Activated CD8-positive, alpha-beta memory T cell treated with anti-CD3 and anti-CD28 coated beads for 48 hours (primary cell): Measurements from ENCODE around the gene TF.
"Not testable (repeated sequence)": the region's sequence is repeated elsewhere in the genome, so short reads cannot be mapped to it uniquely, and the experiment has no call there.

ENCODE experiments used
- DNase-seq, 3 experiments: peaks; one replicate each; pipeline ENCODE4 v3.0.0-alpha.2; 2020; ENCODE audit warnings: low read depth in 2 of 3, low spot score in 2 of 3

TF gene

DNA sequence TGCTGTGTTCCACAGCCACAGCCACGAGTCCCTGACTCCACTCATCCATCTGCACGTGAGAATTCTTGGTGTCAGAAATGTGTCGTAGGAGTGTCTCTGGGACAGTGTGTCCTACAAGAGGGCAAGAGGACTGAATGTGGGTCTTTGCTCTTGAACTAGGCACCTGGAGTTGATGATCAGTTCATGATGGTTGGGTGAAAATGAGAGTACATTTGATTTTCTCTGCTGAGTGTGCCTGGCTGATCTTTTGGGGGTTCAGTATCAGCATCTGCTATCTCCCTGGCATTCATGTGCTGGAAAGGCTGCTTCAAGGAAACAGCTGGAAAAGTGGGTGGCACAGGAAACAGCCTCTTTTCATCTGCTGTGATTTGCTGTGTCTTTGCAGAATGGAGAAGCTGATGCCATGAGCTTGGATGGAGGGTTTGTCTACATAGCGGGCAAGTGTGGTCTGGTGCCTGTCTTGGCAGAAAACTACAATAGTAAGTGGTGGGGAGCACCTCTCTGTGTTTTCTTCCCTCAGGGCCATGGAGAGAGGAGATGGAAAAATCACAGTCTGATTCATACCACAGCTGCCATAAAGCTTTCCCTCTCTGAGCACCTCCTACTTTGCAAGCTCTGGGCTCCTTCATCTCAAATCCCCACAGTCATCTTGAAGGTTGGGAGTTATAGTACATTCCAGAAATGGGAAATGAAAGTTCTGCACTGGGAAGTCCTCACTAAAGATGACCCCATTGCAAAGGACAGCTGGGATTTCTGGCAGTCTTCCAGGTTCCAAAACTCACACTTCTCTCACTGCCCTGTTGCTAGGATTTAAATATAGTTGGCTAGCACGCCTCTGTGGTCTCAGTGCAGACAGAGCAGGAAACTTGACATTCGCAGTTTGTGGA, 17.8 kb downstream of the TF start:
- no peak for DNase-seq

DNA sequence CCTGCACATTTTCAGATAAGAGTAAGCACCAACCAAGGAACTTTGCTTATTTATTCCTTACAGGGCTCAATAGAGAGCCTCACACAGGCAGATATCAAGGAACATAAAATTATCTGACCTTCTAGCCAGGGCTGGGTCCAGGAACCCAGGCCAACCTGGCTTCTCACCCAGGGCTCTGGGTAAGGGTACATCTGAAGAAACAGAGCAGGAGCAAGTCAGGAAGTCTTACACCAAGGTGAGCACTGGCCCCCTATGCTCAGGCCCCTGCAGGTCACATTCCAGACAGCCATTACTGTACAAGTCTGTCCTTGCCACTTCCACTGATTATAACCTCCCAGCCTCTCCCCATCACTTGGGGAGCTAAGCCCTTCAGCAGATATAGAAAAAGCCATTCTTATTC, 19.1 kb downstream of the TF start:
- no peak for DNase-seq

DNA sequence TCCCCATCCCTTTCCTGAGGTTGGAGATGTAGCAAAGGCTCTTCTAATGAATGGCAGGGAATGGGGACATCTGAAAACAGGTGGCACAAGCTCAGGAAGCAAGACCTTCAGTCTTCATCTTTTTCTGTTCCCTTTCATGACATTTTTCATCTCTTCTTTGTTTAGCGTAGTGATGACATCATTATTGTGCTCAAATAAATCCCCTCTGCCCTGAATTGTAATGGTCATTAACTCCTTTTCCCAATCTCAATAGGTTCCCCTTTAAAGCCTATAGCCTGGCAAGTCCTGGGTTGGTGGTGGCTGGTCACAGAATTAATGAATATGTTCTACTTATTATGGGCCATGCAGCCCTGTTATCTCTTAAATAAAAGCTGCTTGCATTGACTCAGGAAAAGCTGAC, 21.4 kb downstream of the TF start:
- no peak for DNase-seq

DNA sequence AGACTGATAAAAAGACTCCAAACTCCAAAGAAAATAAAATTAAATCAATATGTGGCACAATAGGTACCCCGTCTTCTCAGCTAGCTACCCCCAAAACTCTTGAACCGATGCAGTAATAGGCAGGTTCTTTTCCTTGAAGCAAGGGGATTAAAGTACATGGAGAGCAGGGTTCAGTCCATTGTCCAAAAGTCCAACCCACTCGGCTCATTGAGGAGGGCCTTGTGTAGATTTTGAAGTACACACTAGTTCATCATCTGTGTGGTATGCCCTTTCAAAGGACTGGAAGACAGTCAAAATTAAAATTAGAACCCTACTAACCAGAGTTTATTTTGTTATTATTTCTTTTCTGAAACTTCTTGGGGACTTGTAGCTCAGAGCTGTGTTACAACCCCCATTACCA, 23.3 kb downstream of the TF start:
- no peak for DNase-seq

DNA sequence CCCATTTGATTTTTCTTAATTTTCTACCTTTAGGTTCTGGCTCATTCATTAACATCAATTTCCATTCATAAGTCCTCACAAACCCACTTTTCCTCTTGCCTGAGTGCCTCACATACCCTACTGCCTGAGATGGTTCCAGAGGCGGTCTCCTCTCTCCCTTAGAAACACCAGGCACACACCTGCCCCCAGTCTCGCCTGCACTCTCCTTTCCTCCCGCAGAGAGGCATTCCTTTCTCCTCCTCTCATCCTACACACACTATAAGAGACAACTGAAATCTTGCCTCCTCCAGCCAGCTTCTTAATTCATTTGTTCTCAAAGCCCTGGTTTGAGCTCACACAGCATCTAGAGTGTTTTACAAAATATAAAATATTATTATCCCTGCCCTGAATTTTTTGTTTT, 27.5 kb downstream of the TF start:
- DNase-seq: no peak

DNA sequence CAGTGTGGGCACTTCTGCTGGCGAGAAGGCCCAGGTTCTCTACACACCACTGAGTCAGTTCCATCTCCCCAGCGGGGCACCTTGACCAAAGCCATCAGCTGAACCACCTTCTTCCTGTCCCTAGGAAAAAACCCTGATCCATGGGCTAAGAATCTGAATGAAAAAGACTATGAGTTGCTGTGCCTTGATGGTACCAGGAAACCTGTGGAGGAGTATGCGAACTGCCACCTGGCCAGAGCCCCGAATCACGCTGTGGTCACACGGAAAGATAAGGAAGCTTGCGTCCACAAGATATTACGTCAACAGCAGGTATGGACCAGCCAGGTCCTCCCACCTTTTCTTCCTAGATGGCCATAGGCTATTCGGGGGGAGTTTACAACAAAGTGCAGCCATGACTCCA, 29.1 kb downstream of the TF start:
- no peak for DNase-seq

DNA sequence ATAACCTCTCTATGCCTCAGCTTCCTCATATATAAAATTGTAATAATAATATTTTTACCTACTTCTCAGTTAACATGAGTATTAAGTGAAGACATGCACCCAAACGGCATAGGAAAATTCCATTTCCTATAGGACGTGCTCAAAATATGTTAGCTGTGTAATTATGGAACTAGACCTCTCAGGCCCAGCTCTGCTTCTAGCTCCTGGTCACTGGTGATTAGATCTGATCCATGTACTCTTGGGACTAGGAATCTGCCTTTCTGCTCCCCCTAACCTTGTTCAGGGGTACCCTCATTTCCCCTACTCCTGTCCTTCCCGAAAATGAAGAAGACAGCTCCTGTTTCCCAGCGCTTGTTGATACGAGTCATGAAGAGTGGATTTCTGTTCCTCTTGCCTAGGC, 29.6 kb downstream of the TF start:
- no peak for DNase-seq

DNA sequence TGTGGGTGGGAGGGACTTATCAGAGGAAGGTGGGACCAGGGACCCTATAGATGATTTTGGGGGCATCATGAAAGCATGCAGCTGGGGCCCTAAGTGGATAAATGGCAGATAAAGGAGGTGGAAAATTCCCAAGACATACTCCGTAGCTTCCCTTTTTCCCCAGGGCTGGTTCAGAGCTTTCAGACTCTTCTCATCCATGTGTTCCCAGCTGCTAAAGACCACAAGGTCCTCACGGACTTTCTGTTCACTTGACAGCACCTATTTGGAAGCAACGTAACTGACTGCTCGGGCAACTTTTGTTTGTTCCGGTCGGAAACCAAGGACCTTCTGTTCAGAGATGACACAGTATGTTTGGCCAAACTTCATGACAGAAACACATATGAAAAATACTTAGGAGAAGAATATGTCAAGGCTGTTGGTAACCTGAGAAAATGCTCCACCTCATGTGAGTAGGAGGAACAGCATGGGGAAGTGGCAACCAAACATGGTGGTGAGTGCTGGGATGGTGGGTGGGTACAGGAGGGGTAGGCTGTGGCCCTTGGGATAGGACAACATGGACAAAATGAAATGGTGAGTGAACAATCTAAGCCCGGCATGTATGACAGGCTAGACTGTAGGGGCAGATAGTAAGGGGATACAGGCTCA, 30.7 kb downstream of the TF start:
- no peak for DNase-seq

DNA sequence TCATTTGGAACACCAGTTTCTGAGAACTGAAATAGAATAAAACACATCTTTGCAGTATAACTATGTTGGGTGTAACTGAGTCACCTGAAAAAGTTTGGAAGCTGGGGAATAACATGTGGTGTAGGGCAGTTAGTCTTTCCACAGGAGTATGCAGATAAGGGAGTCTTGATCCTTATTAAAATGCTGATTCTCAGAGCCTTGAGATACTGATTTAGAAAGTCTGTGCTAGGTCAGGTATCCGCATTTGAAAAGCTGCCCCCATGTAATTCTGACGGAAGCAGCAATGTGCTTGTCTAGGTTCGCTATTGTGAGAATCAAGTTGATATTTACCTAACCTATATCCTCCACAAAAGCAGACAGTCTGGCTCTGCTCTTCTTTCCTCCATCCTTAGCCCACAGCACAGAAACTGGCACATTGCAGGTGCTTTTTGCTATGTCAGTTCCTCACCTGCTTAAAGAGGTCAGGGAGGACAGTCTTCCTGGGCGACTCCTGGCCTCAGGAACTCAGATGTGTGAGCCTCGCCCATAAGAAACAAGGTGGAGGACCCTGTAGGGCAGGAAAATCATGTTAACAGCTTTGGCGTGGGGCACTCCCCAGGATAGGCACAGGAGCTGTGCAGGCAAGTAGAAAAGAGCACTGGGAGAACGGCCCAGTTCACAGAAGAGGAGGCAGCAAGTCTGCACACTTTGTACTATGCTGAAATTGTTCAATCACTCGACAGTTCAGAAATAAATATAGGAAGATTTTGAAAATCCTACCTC, 31.8 kb downstream of the TF start:
- no peak for DNase-seq

DNA sequence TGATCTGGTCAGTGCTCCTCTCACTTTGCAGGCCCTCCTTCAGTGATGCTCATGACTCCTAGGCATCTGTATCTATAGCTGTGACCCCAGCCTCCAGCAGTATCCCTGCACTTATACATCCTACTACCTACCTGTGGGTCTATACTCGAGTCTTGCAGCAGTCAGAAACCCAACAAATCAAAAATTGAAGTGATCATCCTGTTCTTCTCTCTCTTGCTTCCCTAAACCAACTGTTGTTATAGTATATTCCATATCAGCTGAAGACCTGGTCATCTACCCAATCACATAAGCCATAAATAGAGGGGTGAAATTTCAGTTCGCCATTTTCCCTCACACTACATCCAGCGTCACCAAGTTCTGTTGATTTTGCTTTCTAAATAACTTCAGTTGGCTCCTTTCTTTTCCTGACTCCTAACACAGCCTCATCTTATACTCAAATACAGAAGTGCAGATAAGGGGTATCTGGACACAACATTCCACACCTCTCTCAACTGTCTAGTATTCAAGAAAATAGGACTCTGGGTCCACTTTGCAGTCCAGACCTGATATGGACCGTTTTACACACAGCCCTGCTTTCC, 33.5 kb downstream of the TF start:
- no peak for DNase-seq

DNA sequence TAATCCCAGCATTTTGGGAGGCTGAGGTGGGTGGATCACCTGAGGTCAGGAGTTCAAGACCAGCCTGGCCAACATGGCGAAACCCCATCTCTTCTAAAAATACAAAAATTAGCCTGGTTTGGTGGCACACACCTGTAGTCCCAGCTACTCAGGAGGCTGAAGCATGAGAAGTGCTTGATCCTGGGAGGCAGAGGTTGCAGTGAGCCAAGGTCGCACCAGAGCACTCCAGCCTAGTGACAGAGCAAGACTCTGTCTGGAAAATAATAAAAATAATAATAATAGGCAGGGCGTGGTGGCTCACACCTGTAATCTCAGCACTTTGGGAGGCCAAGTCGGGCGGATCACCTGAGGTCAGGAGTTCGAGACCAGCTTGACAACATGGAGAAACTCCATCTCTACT, 34.6 kb downstream of the TF start:
- not testable (repeated sequence) for DNase-seq

DNA sequence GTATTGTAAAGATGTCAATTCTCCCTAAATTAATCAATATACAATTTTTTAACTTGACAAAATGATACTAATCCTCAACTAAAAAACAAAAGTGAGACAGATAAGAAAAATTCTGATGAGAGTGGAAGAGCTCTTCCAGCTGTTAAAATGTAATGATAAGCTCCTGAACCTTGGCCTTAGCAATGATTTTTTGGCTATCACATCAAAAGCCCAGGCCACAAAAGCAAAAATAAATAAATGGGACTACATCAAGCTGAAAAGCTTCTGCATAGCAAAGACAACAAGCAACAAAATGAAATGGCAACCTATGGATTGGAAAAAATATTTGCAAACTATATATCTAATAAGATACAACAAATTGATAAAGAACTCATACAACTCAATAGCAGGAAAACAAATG, 35.4 kb downstream of the TF start:
- no peak for DNase-seq

DNA sequence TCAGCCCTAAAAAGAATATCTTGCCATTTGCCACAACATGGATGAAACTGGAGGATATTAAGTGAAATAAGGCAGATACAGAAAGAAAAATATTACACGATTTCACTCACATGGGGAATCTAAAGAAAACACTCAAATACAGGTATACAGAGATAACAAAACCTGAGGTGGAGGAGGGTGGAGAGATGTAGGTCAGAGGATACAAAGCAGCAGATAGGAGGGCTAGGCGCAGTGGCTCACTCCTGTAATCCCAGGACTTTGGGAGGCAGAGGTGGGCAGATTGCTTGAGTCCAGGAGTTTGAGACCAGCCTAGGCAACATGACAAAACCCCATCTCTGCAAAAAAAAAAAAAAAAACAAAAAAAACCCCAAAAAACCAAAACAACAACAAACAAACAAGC, 36.3 kb downstream of the TF start:
- no peak for DNase-seq

DNA sequence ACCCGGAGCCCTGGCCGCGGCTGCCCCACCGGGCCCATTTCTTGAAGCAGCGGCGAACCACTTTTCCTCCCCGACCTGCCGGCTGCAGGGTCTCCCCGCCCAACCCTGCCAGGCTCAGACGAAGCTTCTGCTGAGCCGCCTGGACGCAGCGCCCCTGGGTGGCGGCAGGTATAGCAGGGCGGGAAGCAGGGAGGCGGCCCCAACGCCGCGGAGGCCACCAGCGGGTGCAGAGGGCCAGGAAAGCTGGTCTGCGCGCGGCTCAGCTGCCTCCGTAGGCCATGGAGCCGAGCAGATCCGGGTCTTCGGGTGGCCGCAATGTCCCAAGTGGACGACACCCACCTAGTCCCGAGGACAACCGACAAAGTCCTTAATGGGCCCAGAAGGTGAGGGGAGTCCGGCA, 37.6 kb downstream of the TF start:
- DNase-seq: no peak

DNA sequence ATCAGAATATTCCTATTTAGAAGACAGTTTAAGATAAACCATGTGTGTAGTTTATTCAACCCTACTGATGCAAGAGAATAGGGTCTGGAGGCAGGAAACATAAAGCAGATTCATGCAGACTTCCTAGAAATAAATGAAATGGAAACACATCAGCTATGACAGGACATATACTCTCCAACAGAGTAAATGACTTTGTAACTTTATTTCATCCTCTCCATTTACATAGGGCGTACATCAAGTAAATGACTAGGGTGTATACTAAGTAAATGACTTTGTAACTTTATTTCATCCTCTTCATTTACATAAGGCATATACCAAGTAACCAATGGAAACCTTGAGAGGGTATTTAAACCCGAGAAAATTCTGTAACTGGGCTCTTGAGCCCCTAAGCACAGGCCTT, 41.8 kb downstream of the TF start:
- DNase-seq: no peak

DNA sequence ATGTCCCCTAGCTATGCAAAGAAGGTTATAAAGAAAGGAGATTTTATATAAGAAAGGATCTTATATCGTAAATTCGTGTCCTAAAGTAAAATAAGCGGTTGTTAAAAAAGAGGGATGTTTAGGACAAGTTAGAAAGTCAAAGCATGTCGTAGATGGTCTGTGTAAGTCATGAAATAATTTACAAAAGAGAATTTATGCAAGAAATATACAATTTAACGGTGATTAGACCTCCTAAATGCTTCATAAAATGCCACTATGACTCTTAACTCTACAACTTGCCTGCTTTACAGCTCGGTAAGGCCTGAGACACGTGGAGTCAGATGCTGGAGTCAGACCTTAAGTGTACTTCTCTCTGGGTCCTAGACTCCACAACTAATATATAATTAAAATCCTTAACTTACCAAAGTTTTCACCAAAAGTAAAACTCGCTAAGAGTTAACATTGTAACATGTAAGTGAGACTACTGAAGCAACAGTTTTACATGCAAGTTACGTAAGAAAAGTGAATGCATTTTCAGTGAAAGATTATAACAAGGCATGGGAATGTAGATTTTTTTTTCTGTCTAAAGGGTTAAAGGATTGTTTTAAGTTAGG, 46.1 kb downstream of the TF start:
- DNase-seq: no peak

DNA sequence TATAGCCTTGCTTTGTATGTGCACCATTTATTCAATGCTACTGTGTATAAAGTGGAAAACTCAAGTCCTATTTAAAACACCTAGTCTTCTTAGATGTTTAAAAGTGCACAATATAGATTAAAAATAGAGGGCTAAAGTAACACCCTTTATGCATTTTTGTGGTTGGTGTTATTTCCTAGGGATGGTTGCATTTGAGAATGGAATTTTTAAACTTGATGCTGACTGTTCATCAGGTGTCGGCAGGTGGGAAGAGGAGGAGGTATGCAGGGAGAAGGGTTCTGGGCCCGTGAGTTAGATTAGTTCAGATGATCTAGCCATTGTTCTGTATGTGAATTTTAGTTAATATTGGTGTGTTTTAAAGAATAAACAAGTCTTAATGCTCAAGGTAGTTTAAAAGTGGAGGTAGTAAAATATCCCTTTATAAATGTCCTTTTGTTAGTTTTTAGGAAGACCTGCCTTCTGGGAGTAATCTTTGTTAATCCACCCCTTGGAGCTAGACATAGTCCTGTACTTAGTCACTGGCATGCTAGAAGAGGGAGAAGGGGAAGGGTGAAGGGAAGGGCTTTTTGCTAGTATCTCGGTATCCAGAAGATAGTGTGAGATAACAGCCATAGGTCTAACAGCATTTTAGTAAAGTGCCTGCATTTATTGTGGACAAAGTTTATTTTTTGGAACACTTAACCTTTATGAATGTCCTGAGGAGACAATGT, 51.4 kb downstream of the TF start:
- DNase-seq: no peak

DNA sequence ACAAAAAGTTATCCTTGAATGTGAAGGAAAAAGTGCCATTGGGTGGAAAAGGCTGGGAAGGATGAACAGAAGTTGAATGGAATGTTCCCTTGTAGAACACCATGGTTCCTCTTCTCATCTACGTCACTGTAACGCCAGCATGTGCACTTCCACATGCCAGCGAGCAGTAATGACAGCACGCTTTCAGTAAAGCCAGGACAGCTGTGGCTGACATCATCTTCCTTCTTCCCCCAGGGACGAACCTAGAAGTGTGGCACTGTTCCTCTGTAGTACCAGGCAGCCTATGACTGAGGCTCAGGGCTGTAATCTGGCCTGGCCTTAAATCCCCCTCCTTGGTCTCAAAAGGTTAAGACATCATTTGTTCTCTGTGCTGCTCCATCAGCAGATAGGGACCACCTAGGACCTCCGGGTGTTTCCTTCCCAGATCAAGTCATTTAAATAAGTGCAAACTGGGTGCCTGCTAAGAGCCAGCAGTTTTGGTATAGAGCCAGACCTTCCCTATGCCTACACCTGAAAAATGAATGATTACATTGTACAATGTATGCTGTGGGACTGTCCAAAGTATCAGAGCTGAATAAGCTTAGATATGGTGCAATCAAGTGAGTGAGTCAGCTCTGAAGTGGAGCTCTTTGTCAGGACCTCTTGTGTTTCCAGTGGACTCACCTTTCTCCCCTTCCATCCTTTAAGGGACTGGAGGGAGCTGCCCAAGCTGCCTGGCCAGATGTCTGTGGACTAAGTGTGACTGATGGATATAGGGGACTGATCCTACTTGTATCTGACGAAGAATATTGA, 53.8 kb downstream of the TF start:
- no peak for DNase-seq

DNA sequence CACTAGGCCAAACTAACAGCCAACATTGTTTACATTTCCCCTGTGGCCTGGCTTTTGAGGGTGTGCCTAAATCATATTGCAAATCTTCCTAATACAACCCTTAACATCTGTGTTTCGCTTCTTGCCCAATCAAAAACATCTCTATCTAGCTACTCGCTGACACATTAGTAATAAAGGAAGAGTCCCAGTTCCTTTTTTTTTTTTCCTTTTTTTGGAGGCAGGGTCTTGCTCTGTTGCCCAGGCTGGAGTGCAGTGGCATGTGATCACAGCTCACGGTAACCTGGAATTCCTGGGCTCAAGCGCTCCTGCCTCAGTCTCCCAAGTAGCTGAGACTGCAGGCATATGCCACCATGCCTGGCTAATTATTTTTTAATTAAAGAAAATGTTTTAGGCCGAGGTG, 57.3 kb downstream of the TF start:
- no peak for DNase-seq

DNA sequence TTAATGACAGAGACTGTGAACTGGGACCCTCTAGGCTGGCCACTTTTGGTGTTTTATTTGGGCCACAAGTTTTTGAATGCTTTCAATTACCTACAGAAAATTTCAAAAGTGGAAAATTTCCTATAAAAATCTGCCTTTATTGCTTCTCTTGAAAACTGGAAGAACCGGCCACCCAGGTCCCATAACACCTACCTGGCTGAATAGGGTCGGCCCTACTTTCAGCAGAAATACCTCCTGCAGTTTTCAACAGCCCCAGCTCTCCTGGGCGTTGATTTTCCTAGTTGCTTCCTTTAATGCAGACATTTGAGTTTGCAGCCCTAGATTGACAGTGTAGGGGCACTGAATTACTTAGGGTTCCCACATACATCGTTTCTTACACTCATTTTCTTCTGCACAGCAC, 58.7 kb downstream of the TF start:
- DNase-seq: no peak
